OCI-LY7 (cell line): Measurements from ENCODE around the gene TUBGCP2.

ENCODE experiments used
- EZH2phosphoT487 ChIP-seq: fragments of 200-600 bp; sonication (generic); IDR thresholded peaks from 2 replicates; pipeline ENCODE4 v1.6.1; 2018; ENCODE audit warnings: low read depth, borderline replicate concordance, mild to moderate bottlenecking, mixed run types, antibody characterized with exemption, low read length, moderate library complexity, mixed read lengths
- TF ChIP-seq, protein P1 (sequence below): fragments of 200-600 bp; sonication (generic); conservative IDR thresholded peaks from 2 replicates; pipeline ENCODE4 v1.5.1; 2014; ENCODE audit warnings: mild to moderate bottlenecking, antibody characterized with exemption, low read length, moderate library complexity, mixed read lengths

DNA sequence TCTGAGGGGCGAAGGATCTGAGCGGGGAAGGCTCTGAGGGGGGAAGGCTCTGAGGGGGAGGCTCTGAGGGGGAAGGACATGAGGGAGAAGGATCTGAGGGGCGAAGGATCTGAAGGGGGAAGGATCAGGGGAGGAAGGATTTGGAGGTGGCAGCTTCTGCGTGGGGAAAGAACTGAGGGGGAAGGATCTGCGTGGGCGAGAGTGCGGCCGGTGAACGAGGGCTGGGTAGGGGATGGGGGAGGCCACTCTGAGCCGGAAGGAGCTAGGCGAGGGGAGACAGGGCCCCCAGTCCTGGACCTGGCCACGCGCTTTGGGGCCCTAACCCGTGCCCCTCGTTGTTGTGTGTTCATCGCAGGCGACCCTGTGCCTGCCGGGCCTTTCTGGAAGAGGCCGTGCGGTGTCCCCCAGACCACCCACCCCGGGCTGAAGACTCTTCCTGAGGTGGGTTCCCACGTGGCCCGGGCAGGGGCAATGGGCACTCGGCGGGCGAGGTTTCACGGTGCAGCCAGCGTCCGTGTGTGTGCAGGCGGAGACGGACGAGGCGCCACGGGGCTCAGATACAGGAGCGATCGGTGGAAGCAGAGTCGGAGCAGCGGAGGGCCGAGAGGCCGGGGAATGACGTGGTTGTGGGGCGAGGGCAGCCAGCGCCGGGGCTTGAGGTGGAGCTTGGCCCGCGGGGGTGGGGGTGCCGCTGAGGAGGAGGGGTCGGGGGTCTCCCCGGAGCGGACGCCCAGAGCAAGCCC is 26.0 kb upstream of the TUBGCP2 start:
- TF ChIP-seq, protein P1, sequence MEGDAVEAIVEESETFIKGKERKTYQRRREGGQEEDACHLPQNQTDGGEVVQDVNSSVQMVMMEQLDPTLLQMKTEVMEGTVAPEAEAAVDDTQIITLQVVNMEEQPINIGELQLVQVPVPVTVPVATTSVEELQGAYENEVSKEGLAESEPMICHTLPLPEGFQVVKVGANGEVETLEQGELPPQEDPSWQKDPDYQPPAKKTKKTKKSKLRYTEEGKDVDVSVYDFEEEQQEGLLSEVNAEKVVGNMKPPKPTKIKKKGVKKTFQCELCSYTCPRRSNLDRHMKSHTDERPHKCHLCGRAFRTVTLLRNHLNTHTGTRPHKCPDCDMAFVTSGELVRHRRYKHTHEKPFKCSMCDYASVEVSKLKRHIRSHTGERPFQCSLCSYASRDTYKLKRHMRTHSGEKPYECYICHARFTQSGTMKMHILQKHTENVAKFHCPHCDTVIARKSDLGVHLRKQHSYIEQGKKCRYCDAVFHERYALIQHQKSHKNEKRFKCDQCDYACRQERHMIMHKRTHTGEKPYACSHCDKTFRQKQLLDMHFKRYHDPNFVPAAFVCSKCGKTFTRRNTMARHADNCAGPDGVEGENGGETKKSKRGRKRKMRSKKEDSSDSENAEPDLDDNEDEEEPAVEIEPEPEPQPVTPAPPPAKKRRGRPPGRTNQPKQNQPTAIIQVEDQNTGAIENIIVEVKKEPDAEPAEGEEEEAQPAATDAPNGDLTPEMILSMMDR, result no peak
- no peak for TF ChIP-seq EZH2phosphoT487
